A673 (cell line): ENCODE data around the gene GET4.

Source experiments
- EZH2 ChIP-seq: fragments of 200-600 bp; sonication (generic); IDR thresholded peaks from 2 replicates; pipeline ENCODE4 v1.6.1; 2017; ENCODE audit warnings: borderline replicate concordance, low read depth, mild to moderate bottlenecking, mixed read lengths, antibody characterized with exemption, low read length; ENCODE audit not compliant: poor library complexity, severe bottlenecking
- TF ChIP-seq, protein P1 (sequence below): fragments of 300-800, 200-600 bp; sonication (generic); conservative IDR thresholded peaks from 2 replicates; pipeline ENCODE4 v1.5.1; 2017; ENCODE audit warnings: low read depth, mild to moderate bottlenecking, antibody characterized with exemption, low read length, moderate library complexity, mixed read lengths

DNA sequence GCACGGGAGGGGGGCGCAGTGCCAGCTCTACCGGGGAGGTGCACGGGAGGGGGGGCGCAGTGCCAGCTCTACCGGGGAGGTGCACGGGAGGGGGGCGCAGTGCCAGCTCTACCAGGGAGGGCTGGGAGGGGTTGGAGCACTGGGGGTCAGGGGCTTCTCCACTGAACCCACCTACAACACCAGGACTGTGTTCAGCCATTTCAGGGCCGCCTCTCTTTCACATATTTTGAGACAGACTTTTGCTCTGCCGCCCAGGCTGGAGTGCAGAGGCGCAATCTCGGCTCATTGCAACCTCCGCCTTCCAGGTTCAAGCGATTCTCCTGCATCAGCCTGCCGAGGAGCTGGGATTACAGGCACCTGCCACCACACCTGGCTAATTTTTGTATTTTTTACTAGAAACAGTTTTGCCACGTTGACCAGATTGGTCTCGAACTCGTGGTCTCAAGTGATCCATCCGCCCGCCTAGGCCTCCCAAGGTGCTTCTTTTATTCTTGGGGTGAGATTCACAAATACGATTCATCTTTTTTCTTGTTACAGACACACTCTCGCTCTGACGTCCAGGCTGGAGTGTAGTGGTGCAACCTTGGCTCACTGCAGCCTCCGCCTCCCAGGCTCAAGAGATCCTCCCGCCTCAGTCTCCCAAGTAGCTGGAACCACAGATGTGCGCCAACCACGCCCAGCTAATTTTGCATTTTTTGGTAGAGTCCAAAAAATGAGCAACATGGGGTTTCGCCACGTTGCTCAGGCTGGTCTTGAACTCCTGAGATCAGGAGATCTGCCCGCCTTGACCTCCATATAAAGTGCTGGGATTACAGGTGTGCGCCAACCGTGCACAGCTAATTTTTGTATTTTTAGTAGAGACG is 41.1 kb downstream of the GET4 start:
- TF ChIP-seq, protein P1, sequence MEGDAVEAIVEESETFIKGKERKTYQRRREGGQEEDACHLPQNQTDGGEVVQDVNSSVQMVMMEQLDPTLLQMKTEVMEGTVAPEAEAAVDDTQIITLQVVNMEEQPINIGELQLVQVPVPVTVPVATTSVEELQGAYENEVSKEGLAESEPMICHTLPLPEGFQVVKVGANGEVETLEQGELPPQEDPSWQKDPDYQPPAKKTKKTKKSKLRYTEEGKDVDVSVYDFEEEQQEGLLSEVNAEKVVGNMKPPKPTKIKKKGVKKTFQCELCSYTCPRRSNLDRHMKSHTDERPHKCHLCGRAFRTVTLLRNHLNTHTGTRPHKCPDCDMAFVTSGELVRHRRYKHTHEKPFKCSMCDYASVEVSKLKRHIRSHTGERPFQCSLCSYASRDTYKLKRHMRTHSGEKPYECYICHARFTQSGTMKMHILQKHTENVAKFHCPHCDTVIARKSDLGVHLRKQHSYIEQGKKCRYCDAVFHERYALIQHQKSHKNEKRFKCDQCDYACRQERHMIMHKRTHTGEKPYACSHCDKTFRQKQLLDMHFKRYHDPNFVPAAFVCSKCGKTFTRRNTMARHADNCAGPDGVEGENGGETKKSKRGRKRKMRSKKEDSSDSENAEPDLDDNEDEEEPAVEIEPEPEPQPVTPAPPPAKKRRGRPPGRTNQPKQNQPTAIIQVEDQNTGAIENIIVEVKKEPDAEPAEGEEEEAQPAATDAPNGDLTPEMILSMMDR: no peak
- TF ChIP-seq EZH2: no peak
